ENCODE data around the gene COX10.
"Not testable (repeated sequence)": the region's sequence is repeated elsewhere in the genome, so short reads cannot be mapped to it uniquely, and the experiment has no call there.

Gene COX10

DNA sequence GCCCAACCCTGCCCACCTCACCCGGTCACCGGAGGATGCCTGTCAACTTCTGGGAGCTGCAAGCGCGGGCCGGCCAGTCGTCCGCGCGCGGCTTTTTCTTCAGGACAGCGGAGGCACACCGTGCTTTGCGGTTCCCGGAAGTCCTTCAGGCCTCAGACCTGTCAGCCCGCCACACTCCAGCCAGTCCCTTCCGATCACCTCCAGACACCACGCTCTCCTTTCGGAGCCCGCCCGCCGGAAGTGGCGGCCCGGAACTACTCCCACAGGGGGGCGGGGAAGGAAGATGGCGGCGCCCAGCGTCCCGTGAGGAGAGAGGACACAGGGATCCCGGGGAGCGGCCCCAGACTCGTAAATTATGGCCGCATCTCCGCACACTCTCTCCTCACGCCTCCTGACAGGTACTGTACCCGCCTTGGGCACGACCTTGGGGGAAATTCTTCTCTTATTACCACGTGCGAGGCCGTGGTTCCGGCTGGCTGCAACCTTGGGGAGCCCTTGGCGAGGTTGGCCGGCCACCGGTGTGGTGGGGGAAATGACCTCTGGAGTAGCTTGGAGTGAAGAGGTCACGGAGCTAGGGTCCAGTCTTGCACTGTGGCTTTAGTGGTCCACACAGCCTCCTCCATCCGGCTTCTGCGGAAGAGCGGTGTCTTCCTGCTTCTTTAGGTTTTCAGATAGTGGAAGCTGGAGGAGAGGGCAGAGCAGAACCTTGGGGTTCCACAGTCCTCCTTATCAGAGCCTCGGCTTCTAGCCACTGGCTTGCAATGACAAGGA, at the start of gene COX10:
Gene COX10, plus strand, starts transcription at position 254 of the 771 bp plus-strand sequence. Its CDS starts 102 bp downstream, at position 356.
- peak; percentile 85 for DNase-seq

- DNase-seq: not testable (repeated sequence)
Observed at GRCh38 chr17:14021651-14022294, 47.5 kb upstream of the COX10 start.

DNA sequence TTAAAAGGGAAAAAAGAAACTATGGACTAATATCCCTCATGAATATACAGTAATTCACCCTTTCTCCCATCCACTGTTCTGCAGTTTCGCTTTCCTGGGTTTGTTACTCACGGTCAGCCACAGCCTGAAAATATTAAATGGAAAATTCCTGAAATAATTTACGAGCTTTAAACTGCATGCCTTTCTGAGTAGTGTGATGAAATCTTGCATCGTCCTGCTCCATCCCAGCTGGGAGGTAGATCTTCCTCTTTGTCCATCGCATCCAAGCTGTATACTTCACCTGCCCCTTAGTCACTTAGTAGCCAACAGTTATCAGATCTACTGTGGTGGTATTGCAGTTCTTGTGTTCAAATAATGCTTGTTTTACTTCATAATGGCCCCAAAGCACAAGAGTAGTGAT, 39.5 kb upstream of the COX10 start:
- DNase-seq: not testable (repeated sequence)

DNA sequence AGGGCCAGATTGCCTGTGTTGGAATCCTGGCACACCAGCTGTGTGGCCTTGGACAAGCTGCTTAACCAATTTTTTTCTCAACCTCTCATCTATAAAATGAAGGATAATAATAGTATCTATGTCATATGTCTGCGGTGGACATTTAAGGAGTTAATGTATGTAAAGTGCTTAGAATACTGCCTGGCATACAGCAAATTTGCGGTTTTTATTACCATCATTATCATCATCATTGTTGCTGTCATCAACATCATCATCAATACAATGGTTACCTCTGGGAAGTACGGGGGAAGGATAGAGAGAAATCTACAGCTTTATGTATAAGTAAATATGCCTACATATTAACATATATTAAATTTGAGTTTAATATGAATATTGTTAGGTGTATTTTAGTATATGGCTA, 37.1 kb upstream of the COX10 start:
- no peak for DNase-seq

DNA sequence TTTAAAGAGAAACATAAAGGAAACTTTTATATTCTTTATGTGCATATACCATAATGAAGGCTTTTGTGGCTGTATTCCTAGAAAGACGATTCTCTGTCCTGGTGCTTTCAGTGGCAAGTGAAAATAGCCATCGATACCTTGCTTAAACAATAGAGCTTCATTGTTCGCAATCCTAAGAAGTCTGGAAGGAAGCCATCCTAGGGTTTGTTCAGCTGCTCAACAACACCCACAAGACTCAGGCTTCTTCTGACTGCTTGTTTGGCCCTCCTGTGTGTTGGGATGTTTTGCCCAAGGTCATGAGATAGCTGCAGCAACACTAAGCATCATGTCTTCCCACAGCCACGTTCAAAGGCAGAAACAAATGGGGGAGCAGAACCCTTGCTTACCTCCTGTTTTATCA, 36.1 kb upstream of the COX10 start:
- DNase-seq: no peak

DNA sequence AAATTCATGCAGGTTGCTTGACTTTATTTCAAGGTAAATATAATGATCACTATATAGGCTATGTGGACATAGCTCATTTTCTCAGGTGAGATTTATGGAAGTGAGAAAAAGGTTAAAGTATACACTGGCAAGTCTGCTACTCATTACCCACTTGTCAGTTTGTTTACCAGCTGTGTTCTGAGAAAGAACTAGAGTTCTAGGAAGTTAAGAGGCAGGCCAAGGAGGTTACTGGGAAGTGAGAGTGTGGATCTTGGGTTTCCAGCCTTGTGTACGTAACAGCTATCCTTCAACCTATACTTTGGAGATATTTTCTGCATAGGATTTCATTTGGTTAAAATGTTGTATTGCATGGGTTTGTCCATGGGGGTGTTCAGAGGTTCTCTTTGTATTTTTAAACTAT, 31.9 kb upstream of the COX10 start:
- DNase-seq: no peak

DNA sequence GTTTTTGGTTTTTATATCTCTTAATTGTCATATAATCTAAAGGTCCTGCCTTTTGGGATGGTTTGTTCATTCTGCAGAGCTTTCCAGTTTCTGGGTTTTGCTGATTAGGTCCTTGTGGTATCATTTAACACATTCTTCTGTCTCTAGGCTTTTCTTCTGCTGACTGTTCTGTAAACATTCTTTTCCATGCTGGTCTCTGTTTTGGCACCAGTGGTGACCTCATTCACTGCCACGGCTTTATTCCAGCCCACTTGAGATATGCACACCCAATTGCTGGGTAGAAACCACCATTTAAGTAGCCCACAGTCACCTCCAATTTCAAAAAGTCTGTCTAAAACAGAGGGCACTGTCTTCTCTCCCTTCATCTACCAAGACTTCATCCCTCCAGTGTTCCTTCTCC, 31.1 kb upstream of the COX10 start:
- peak; percentile 1 for DNase-seq

DNA sequence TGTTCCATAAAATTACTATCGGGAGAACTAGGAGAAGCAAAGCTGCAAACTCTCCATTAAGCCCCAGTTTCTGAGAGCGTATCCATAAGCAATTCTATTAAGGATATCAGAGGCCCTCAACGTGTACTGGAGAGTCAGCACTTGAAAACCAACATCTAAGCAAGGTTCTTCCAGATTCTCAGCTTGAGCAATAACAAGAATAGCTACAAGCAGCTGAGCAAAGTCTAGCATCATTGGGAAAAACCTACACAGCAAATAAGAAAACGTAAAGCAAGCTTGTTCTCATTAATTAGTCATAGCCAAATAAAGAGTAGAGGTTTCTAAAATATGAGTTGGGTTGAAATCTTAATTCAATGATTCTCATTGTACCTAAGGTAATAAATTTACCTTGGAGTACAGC, 26.9 kb upstream of the COX10 start:
- no peak for DNase-seq

DNA sequence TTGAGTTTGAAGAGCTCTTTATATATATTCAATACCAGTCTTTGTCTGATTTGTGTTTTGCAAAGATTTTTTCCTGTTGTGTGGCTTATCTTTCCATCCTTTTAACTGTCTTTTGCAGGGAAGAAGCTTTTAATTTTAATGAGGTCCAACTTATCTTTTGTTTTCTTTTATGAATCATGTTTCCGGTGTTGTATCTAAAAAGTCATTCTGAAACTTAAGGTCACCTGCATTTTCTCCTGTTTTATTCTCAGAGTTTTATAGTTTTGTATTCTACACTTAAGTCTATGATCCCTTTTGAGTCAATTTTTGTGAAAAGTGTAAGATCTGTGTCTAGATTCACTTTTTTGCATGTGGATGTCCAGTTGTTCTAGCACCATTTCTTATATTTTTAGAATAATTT, 24.6 kb upstream of the COX10 start:
- DNase-seq: no peak

- no peak for DNase-seq
Observed at GRCh38 chr17:14046978-14047377, 22.3 kb upstream of the COX10 start.

- no peak for DNase-seq
Observed at GRCh38 chr17:14047591-14047990, 21.7 kb upstream of the COX10 start.

DNA sequence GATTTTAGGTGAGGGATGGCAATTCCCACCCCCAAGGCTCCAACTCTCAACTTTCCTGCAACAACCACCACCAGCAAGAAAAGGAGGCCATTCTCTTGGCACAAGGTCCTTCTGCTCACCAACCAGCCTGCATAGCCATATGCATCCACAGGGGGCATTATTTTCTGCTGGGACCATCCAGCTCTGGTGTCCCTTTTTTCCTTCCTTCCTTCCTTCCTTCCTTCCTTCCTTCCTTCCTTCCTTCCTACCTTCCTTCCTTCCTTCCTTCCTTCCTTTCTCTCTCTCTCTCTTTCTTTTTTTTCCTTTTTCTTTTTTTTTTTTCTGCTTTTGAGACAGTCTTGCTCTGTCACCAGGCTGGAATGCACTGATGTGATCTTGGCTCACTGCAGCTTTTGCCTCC, 21.1 kb upstream of the COX10 start:
- DNase-seq: peak; percentile 0

DNA sequence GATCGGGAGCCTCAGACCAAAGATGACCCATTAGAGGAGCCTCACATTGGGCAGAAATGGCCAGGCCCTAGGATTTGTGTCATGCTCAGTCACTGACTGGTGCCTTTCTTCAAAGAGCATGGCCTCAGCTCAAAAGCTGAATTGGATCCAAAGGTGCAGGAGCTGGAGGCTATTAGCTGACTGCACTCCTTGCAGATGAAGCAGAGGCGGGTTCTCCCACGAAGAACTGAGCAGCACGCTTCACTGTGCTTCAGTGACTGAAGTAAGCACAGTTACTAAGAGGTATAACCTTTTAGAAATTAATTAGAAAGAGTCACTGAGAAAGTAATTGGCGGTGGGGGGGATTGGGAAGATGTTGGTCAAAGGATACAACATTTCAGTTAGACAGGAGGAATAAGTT, 18.7 kb upstream of the COX10 start:
- DNase-seq: no peak

- DNase-seq: no peak
Observed at GRCh38 chr17:14051692-14052091, 17.6 kb upstream of the COX10 start.

GRCh38 chr17:14052886-14053615, 16.3 kb upstream of the COX10 start:
- no peak for DNase-seq

DNA sequence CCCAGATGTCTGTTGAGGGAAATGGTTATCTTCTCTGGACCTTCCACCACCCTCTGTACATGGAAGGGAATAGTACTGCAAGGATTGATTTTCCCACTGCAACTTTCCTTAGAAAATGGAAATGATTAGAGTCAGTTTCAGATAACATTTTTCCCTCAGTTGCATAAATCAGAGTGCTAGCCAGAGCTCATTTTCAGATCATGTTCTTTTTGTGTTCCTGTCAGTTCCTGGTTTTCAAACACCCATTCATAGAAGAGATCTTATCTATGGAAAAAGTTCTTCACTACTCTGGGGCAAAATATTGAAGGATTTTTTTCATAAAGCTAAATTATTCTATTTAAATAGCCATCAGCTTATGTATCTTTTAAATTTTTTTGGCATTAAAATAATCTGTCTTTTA, 11.7 kb upstream of the COX10 start:
- DNase-seq: no peak

- DNase-seq: no peak
Observed at GRCh38 chr17:14058051-14058450, 11.3 kb upstream of the COX10 start.

DNA sequence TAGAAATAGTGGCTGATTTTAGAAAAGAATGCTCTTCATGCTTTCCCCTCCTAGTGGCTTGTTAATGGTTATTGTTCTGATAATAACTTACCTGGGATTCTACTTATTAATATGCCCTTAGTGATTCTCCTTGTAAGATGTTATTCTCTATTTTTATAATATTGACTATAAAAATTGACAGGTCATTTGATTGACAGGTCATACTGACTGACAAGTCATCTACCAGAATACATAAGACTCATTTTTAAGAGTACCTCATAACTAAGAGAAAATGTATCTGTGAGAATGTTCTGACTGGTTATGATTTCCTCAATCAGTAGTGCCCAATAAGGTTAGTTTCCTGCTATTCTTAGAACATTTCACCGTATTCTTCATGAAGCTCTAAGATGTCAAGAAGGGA, 8.6 kb upstream of the COX10 start:
- no peak for DNase-seq

GRCh38 chr17:14061666-14062560, 7.4 kb upstream of the COX10 start:
- no peak for DNase-seq

GRCh38 chr17:14067347-14067746, 2.0 kb upstream of the COX10 start:
- no peak for DNase-seq

GRCh38 chr17:14068542-14069250, 608 bp upstream of the COX10 start:
- peak; percentile 3 for DNase-seq

DNA sequence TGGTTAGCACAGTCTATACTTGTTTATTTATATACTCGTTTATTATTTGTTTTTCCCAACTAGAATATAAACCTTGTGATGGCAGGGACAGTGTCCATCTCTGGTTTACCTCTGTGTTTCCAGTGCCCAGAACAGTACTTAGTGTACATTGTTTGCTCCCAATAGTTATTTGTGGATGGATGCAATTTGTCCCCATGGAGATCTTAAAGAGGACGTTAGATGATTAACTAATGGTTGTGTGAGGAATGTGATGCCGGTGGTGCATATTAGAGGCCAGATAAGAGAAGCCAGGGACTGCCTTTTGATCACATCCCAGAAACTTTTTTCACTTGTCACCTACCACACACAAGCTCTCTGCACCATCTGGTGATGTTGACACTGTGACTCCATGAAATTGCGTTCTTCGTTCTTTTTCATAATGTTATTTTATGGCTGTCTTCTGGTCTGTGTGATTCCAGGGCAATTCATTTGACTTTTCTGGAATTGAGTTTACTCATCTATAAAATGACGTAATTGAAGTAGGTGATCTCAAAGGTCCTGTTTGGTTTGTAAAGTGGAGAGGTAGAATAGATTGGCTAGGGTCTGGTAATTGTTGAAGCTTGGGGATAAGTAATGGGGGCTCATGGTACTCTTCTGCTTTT, 1.2 kb downstream of the COX10 start:
- DNase-seq: no peak
